HCT116 (cell line): ENCODE results near the gene LPIN1. TPM values are rescaled to one million over a fixed set of nuclear protein-coding genes. Genes with fewer than 3 reads are reported as not detected.

ENCODE experiments used
- ATAC-seq: fragments of 200-7000 bp; cut with Tn5 transposase; 2 replicates; pipeline ENCODE4 v1.9.1; 2020; ENCODE audit warnings: mild to moderate bottlenecking, moderate library complexity
- BruUV-seq: library from RNA; stranded (reverse); fragments of 400-500 nt; replicated peaks from 2 replicates; lab custom pipeline; 2021; lab: Mats Ljungman, UMichigan
- CTCF ChIA-PET: fragments of 300-600 bp; sonication (Branson Sonifier 250); formaldehyde crosslinking; loops from one replicate; lab custom pipeline; 2021; ENCODE audit warnings: antibody characterized with exemption; lab: Charles Lee
- POLR2A ChIA-PET: fragments of 300-600, 350-600 bp; sonication (Branson Sonifier 250); formaldehyde crosslinking; loops from one replicate; lab custom pipeline; 2021; ENCODE audit warnings: antibody characterized with exemption; lab: Charles Lee
- RAD21 ChIA-PET, 2 experiments: fragments of 300-600 bp; sonication (Branson Sonifier 250); formaldehyde crosslinking; loops; one replicate each; lab custom pipeline; 2023; ENCODE audit warnings: low total read pairs in 2 of 2; ENCODE audit not compliant: uncharacterized antibody in 2 of 2, unreplicated experiment in 2 of 2, low non-redundant PET in 1 of 2; lab: Charles Lee
- DNase-seq: peaks from one replicate; pipeline ENCODE4 v3.0.0-alpha.2; 2010; ENCODE audit warnings: low read depth, low spot score
- H2AFZ ChIP-seq: fragments of 200-600 bp; shearing (Covaris generic), sonication (generic); 2 replicates; pipeline ENCODE4 v1.6.1; 2017; ENCODE audit warnings: low read depth, mixed run types, mixed read lengths, antibody characterized with exemption, low read length; ENCODE audit not compliant: poor library complexity, severe bottlenecking
- H3K27ac ChIP-seq: 2 replicates; pipeline ENCODE4 v1.5.1; 2012; ENCODE audit warnings: low read depth, low read length
- H3K27me3 ChIP-seq: fragments of 200-600 bp; sonication (generic); 2 replicates; pipeline ENCODE4 v1.6.1; 2016; ENCODE audit warnings: mixed run types, low read length, mixed read lengths; ENCODE audit not compliant: insufficient read depth
- H3K36me3 ChIP-seq, 2 experiments: fragments of 200-500 bp in 1 of 2; fragments of 200-600 bp in 1 of 2; sonication (Bioruptor generic) in 1 of 2; sonication (generic) in 1 of 2; 2 replicates each; pipeline versions ENCODE4 v1.5.1 to v1.6.1; 2014 to 2016; ENCODE audit warnings: low read length in 2 of 2, inconsistent platforms in 1 of 2, mixed read lengths in 1 of 2, mixed run types in 1 of 2; ENCODE audit not compliant: insufficient read depth in 2 of 2, control insufficient read depth in 1 of 2
- H3K4me1 ChIP-seq, 2 experiments: fragments of 200-600 bp in 1 of 2; sonication (generic) in 1 of 2; 2 replicates each; pipeline versions ENCODE4 v1.5.1 to v1.6.1; 2012 to 2017; ENCODE audit warnings: low read length in 2 of 2, inconsistent platforms in 1 of 2, mild to moderate bottlenecking in 1 of 2, mixed read lengths in 1 of 2, mixed run types in 1 of 2, moderate library complexity in 1 of 2; ENCODE audit not compliant: insufficient read depth in 2 of 2, control insufficient read depth in 1 of 2
- H3K4me2 ChIP-seq: fragments of 200-600 bp; sonication (generic); 2 replicates; pipeline ENCODE4 v1.6.1; 2017; ENCODE audit warnings: mixed run types, low read length, mixed read lengths
- H3K4me3 ChIP-seq, 2 experiments: fragments of 200-600 bp in 1 of 2; sonication (generic) in 1 of 2; replicated peaks in 1 of 2; 2 replicates each; pipeline ENCODE4 v1.5.1; 2011 to 2016; ENCODE audit warnings: low read length in 2 of 2, control low read depth in 1 of 2, low read depth in 1 of 2, mild to moderate bottlenecking in 1 of 2, mixed read lengths in 1 of 2, mixed run types in 1 of 2
- H3K79me2 ChIP-seq: fragments of 200-600 bp; sonication (generic); 2 replicates; pipeline ENCODE4 v1.6.1; 2017; ENCODE audit warnings: mild to moderate bottlenecking, mixed run types, low read length, moderate library complexity, mixed read lengths; ENCODE audit not compliant: insufficient read depth
- H3K9ac ChIP-seq: fragments of 200-600 bp; sonication (generic); 2 replicates; pipeline ENCODE4 v1.6.1; 2016; ENCODE audit warnings: low read length, mixed read lengths
- H3K9me2 ChIP-seq: fragments of 200-600 bp; sonication (generic), shearing (Covaris generic); 2 replicates; pipeline ENCODE4 v1.6.1; 2017; ENCODE audit warnings: mixed run types, mild to moderate bottlenecking, moderate library complexity; ENCODE audit not compliant: insufficient read depth
- H3K9me3 ChIP-seq, 2 experiments: fragments of 200-500 bp in 1 of 2; fragments of 200-600 bp in 1 of 2; sonication (Bioruptor generic) in 1 of 2; sonication (generic) in 1 of 2; 2 replicates each; pipeline ENCODE4 v1.6.1; 2014 to 2017; ENCODE audit warnings: low read length in 2 of 2, mixed read lengths in 2 of 2, inconsistent platforms in 1 of 2, low read depth in 1 of 2, mild to moderate bottlenecking in 1 of 2, mixed run types in 1 of 2, moderate library complexity in 1 of 2; ENCODE audit not compliant: control insufficient read depth in 1 of 2, insufficient read depth in 1 of 2
- H4K20me1 ChIP-seq: fragments of 200-600 bp; sonication (generic), shearing (Covaris generic); 2 replicates; pipeline ENCODE4 v1.6.1; 2017; ENCODE audit warnings: mixed run types, mild to moderate bottlenecking, moderate library complexity; ENCODE audit not compliant: insufficient read depth
- EGR1 ChIP-seq: IDR thresholded peaks from 2 replicates; pipeline ENCODE4 v1.6.1; 2012; ENCODE audit warnings: low read depth
- ELF1 ChIP-seq: IDR thresholded peaks from 2 replicates; pipeline ENCODE4 v1.6.1; 2012; ENCODE audit warnings: low read depth, borderline replicate concordance
- JUND ChIP-seq: IDR thresholded peaks from 2 replicates; pipeline ENCODE4 v1.6.1; 2012
- POLR2A ChIP-seq: IDR thresholded peaks from 2 replicates; pipeline ENCODE4 v1.7.0; 2011; ENCODE audit warnings: borderline replicate concordance; ENCODE audit not compliant: insufficient read depth, insufficient read length; ENCODE audit errors: extremely low read depth
- POLR2AphosphoS5 ChIP-seq: IDR thresholded peaks from 2 replicates; pipeline ENCODE4 v1.6.1; 2011; ENCODE audit warnings: mild to moderate bottlenecking, low read depth, low read length, moderate library complexity
- RAD21 ChIP-seq: IDR thresholded peaks from 2 replicates; pipeline ENCODE4 v1.6.1; 2012; ENCODE audit warnings: low read depth, mild to moderate bottlenecking
- REST ChIP-seq: IDR thresholded peaks from 2 replicates; pipeline ENCODE4 v1.6.1; 2012; ENCODE audit warnings: low read depth
- TCF7L2 ChIP-seq: IDR thresholded peaks from 2 replicates; pipeline ENCODE4 v1.7.0; 2011; ENCODE audit warnings: borderline replicate concordance, inconsistent platforms; ENCODE audit not compliant: insufficient read depth, insufficient read length; ENCODE audit errors: extremely low read depth
- ZBTB33 ChIP-seq: IDR thresholded peaks from 2 replicates; pipeline ENCODE4 v1.6.1; 2011; ENCODE audit warnings: mild to moderate bottlenecking, low read length, moderate library complexity; ENCODE audit not compliant: insufficient replicate concordance; ENCODE audit errors: extremely low read depth
- ZFX ChIP-seq: fragments of 450-650 bp; IDR thresholded peaks from 2 replicates; pipeline ENCODE4 v1.6.1; 2017
- intact Hi-C: fragments of 100-400 bp; cut with micrococcal nuclease; formaldehyde crosslinking; loops from 2 replicates; pipeline ENCODE4 v1.10.0; 2022
- total RNA-seq: library from RNA; stranded (reverse); gene quantifications from one replicate; pipeline ENCODE4 v1.2.1, GENCODE V29; 2021; ENCODE audit not compliant: unreplicated experiment
- TF ChIP-seq, protein P1 (sequence below): IDR thresholded peaks from 2 replicates; pipeline ENCODE4 v1.6.1; 2012

LPIN1 gene
- total RNA-seq, 1 experiment from 2014 or later = 16.7 TPM

DNA sequence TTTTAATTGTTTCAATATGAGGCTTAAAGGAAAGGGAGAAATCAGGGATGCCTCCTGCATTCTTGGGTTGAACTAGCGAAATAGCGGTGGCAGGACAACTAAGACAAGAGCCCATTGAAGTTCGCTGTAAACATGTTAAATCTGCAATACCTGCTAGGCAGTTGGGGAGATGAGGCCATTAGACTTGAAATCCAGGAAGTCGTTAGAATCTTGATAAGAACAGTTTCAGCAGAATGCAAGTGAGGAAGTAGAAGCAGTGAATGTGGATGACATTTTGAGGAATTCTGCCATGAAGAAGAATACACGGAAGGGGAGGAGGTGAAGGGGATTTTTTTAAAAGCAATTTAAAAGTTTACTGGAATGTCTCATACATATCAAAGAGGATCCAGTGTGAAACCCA lies 109.7 kb downstream of the LPIN1 start:
- Histone ChIP-seq H4K20me1 (no peaks in the 10 kb centered on the region), H3K9me3 (peaks cover 0 to 7% of the 10 kb centered on the region in 2 experiments; a peak in 2 of 4 replicates), H3K9ac (no peak overlapping the region), H3K79me2 (no peaks in the 10 kb centered on the region), H3K36me3 (no peaks in the 10 kb centered on the region), H3K27me3 (no peaks in the 10 kb centered on the region), H3K9me2 (no peaks in the 10 kb centered on the region), H3K4me2 (no peak overlapping the region), H3K4me3 (no peak overlapping the region), H2AFZ (no peak overlapping the region), H3K4me1 (no peaks in the 10 kb centered on the region), H3K27ac (no peak overlapping the region)
- ChIA-PET RAD21 (no interaction called here), CTCF (no interaction called here), POLR2A (no interaction called here)
- DNase-seq = no peak
- no peak for ATAC-seq
- BruUV-seq = no TSS peak
- intact Hi-C loops = no loop called here
- TF ChIP-seq, protein P1, sequence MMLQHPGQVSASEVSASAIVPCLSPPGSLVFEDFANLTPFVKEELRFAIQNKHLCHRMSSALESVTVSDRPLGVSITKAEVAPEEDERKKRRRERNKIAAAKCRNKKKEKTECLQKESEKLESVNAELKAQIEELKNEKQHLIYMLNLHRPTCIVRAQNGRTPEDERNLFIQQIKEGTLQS = no peak
- TF ChIP-seq RAD21 = no peak
- TF ChIP-seq TCF7L2 = no peak
- no peak for TF ChIP-seq ZBTB33
- no peak for TF ChIP-seq ZFX
- no peak for TF ChIP-seq EGR1
- TF ChIP-seq REST = no peak
- TF ChIP-seq ELF1 = no peak
- no peak for TF ChIP-seq POLR2A
- no peak for TF ChIP-seq JUND
- no peak for TF ChIP-seq POLR2AphosphoS5
